ENCODE data around the gene ACE.

- TF ChIP-seq CTCF (IDR thresholded peaks at IDR 0.05) = no peak
- TF ChIP-seq EZH2phosphoT487 (IDR thresholded peaks at IDR 0.05) = no peak
- TF ChIP-seq EZH2 (IDR thresholded peaks at IDR 0.05) = no peak
Observed at GRCh38 chr17:63450551-63450950, 26.3 kb upstream of the ACE start.

Measured in neural progenitor cell (in vitro differentiated cells).